ENCODE data around the gene APOL2. TPM values are rescaled to one million over a fixed set of nuclear protein-coding genes. Genes with fewer than 3 reads are reported as not detected.
A peak's percentile ranks its signal among the peaks of the same experiment; 100 is the strongest.

Gene APOL2
- total RNA-seq, 2 experiments from 2014 or later: 11.8 to 12.4 TPM

DNA sequence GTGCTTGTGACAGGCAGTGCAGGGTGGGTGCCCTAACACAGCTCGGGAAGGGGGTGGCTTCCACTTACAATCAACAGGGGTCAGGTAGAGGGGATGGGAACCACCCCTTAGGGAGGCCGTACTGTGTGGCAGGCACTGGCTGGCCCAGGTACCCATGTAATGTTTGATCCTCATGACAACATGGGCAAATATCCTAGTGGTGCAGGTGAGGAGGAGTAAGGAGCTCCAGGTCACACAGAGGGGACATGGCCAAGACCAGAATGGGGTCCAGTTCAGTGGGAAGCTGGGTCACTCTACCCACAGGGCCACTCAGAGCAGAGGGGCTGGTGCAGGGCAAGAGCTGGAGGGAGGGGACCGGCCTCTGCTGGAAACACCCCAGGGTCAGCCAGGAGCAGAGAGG is 40.8 kb downstream of the APOL2 start:
- Histone ChIP-seq H4K20me1 (ENCODE audit: insufficient read depth, low read length) (no peaks in the 10 kb centered on the region), H3K4me3 (ENCODE audit: low read depth, low read length, poor library complexity, severe bottlenecking) (no peak overlapping the region), H3K4me1 (ENCODE audit: insufficient read depth, low read length, poor library complexity, severe bottlenecking) (peaks cover 12% of the 10 kb centered on the region), H3K27ac (ENCODE audit: low read depth, low read length, poor library complexity, severe bottlenecking) (no peak overlapping the region), H3K4me2 (ENCODE audit: low read length) (no peak overlapping the region), H3K79me2 (ENCODE audit: insufficient read depth, low read depth, low read length) (no peaks in the 10 kb centered on the region), H3K9me3 (ENCODE audit: low read length) (no peaks in the 10 kb centered on the region), H3K9me2 (ENCODE audit: insufficient read depth, low read length) (no peaks in the 10 kb centered on the region), H3K36me3 (ENCODE audit: insufficient read depth, low read length) (no peaks in the 10 kb centered on the region), H2AFZ (ENCODE audit: low read length) (no peak overlapping the region)
- BruUV-seq (replicated peaks): no TSS peak
- POLR2A ChIA-PET: interaction anchor here (0.7 kb wide), 1 partner anchor 588 kb away, joined by 3 read pairs; no protein-coding TSS in a partner anchor
- DNase-seq (ENCODE audit: low spot score): no peak
- TF ChIP-seq CTCF (conservative IDR thresholded peaks at IDR 0.05; ENCODE audit: low read length): no peak
- TF ChIP-seq EZH2phosphoT487 (IDR thresholded peaks at IDR 0.05; ENCODE audit: borderline replicate concordance, low read depth, low read length): no peak
- CTCF ChIA-PET (ENCODE audit: unreplicated experiment): no interaction called here
- intact Hi-C loops (cut with micrococcal nuclease; ENCODE audit: unreplicated experiment): no loop called here

DNA sequence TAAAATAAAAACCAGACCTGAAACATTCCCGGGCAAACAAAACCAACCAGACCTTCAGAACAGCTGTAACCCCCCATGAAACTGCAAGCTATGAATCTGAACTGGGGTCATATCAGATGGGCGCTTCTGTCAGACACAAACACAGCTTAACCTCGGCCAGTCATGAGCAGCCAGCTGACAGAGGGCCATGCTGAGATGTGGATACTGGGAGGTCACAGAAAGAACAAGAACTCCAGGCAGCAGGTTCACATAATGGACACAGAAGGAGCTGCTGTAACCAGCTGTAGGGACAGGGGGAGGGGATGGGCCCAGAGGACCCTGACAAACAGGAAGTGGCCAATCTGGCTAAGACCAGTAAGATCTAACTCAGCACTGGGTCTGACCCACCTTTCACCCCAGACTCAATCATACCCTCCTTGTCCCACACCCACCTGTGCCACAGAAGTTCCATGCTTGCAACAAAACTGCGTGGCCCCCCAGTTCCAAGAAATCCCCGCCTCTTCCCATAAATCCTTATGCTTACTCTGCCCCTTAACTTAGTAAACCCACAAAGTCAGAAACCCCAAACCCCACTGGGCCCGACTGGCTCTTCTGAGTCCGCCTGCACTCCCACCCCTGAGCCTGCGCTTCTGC is 41.7 kb downstream of the APOL2 start:
- POLR2A ChIA-PET: interaction anchor here (0.7 kb wide), 1 partner anchor 587 kb away, joined by 3 read pairs; no protein-coding TSS in a partner anchor
- no peaks in the 10 kb centered on the region for H3K36me3 ChIP-seq (ENCODE audit: insufficient read depth, low read length)

More for the DNA sequence above, 41.7 kb downstream of the APOL2 start:
- DNase-seq (ENCODE audit: low spot score): peak; percentile 22
- no peak overlapping the region for H3K4me3 ChIP-seq (ENCODE audit: low read depth, low read length, poor library complexity, severe bottlenecking)
- intact Hi-C loops (cut with micrococcal nuclease; ENCODE audit: unreplicated experiment): loop anchor here (2.0 kb wide), 1 partner anchor 23 kb away; no protein-coding TSS in a partner anchor
- H3K79me2 ChIP-seq (ENCODE audit: insufficient read depth, low read depth, low read length): no peaks in the 10 kb centered on the region
- TF ChIP-seq CTCF (conservative IDR thresholded peaks at IDR 0.05; ENCODE audit: low read length): no peak
- no peak for TF ChIP-seq EZH2phosphoT487 (IDR thresholded peaks at IDR 0.05; ENCODE audit: borderline replicate concordance, low read depth, low read length)
- no peaks in the 10 kb centered on the region for H4K20me1 ChIP-seq (ENCODE audit: insufficient read depth, low read length)
- no peaks in the 10 kb centered on the region for H3K9me2 ChIP-seq (ENCODE audit: insufficient read depth, low read length)
- BruUV-seq (replicated peaks): no TSS peak
- CTCF ChIA-PET (ENCODE audit: unreplicated experiment): no interaction called here
- peaks cover 12% of the 10 kb centered on the region for H3K4me1 ChIP-seq (ENCODE audit: insufficient read depth, low read length, poor library complexity, severe bottlenecking)
- no peaks in the 10 kb centered on the region for H3K9me3 ChIP-seq (ENCODE audit: low read length)
- H2AFZ ChIP-seq (ENCODE audit: low read length): peak overlapping the region; percentile 57; the same call in 1 of the 2 replicates
- H3K27ac ChIP-seq (ENCODE audit: low read depth, low read length, poor library complexity, severe bottlenecking): no peak overlapping the region
- peak overlapping the region; percentile 43 for H3K4me2 ChIP-seq (ENCODE audit: low read length)
